Caco-2 (cell line): ENCODE data around the gene POLR1G. TPM values are rescaled to one million over a fixed set of nuclear protein-coding genes. Genes with fewer than 3 reads are reported as not detected.

Source experiments
- BruUV-seq: library from RNA; stranded (reverse); fragments of 400-500 nt; replicated peaks from 2 replicates; lab custom pipeline; 2021; lab: Mats Ljungman, UMichigan
- CTCF ChIA-PET: fragments of 300-600 bp; sonication (Branson Sonifier 250); formaldehyde crosslinking; loops from one replicate; lab custom pipeline; 2022; ENCODE audit warnings: antibody characterized with exemption; lab: Charles Lee
- POLR2A ChIA-PET: fragments of 300-600 bp; sonication (Branson Sonifier 250); formaldehyde crosslinking; loops from one replicate; lab custom pipeline; 2022; ENCODE audit warnings: antibody characterized with exemption; lab: Charles Lee
- DNase-seq, 2 experiments: peaks; one replicate each; pipeline versions ENCODE4 v3.0.0 to v3.0.0-alpha.2; 2020 to 2022
- H3K27me3 ChIP-seq: replicated peaks from 2 replicates; pipeline ENCODE4 v1.6.0; 2011; ENCODE audit warnings: low read length; ENCODE audit not compliant: control insufficient read depth, insufficient read depth
- H3K36me3 ChIP-seq: 2 replicates; pipeline ENCODE4 v1.5.1; 2011; ENCODE audit warnings: low read length; ENCODE audit not compliant: control insufficient read depth, insufficient read depth
- H3K4me1 ChIP-seq: fragments of 250-450 bp; sonication (Bioruptor Pico); 2 replicates; pipeline ENCODE4 v1.5.1; 2020; ENCODE audit warnings: mild to moderate bottlenecking
- H3K4me3 ChIP-seq: 2 replicates; pipeline ENCODE4 v1.5.1; 2011; ENCODE audit warnings: low read depth, mild to moderate bottlenecking, control low read depth, low read length
- H3K9me3 ChIP-seq: fragments of 250-450 bp; sonication (Bioruptor Pico); 2 replicates; pipeline ENCODE4 v1.5.1; 2020; ENCODE audit warnings: mild to moderate bottlenecking, moderate library complexity
- H3K27ac Mint-ChIP-seq: one replicate; pipeline ENCODE4 v1.8.0; 2022; ENCODE audit warnings: mixed read lengths; ENCODE audit not compliant: unreplicated experiment
- H3K27me3 Mint-ChIP-seq: one replicate; pipeline ENCODE4 v1.8.0; 2022; ENCODE audit warnings: mixed read lengths; ENCODE audit not compliant: insufficient read depth, unreplicated experiment
- H3K36me3 Mint-ChIP-seq: one replicate; pipeline ENCODE4 v1.8.0; 2022; ENCODE audit warnings: mild to moderate bottlenecking, mixed read lengths; ENCODE audit not compliant: insufficient read depth, unreplicated experiment
- H3K4me1 Mint-ChIP-seq: one replicate; pipeline ENCODE4 v1.8.0; 2022; ENCODE audit warnings: low read depth, mixed read lengths; ENCODE audit not compliant: unreplicated experiment
- H3K4me3 Mint-ChIP-seq: one replicate; pipeline ENCODE4 v1.8.0; 2022; ENCODE audit warnings: mild to moderate bottlenecking, moderate library complexity, mixed read lengths; ENCODE audit not compliant: unreplicated experiment
- H3K9me3 Mint-ChIP-seq: one replicate; pipeline ENCODE4 v1.8.0; 2022; ENCODE audit warnings: mixed read lengths; ENCODE audit not compliant: unreplicated experiment
- CTCF ChIP-seq, 2 experiments: fragments of 200-600 bp in 1 of 2; IDR thresholded peaks; 1 replicate in 1 of 2; 2 replicates in 1 of 2; pipeline versions ENCODE4 v1.5.1 to v1.8.0; 2011 to 2022; ENCODE audit warnings: antibody characterized with exemption in 1 of 2, control low read depth in 1 of 2, inconsistent platforms in 1 of 2, low read depth in 1 of 2, low read length in 1 of 2, mild to moderate bottlenecking in 1 of 2, moderate library complexity in 1 of 2; ENCODE audit not compliant: insufficient read depth in 1 of 2, severe bottlenecking in 1 of 2, unreplicated experiment in 1 of 2
- intact Hi-C: fragments of 100-400 bp; cut with micrococcal nuclease; formaldehyde crosslinking; loops from one replicate; pipeline ENCODE4 v1.10.0; 2022; ENCODE audit not compliant: unreplicated experiment
- total RNA-seq: library from RNA; stranded (reverse); gene quantifications from 2 replicates; pipeline ENCODE4 v1.2.3, GENCODE V29; 2022

POLR1G gene
- total RNA-seq, 1 experiment from 2014 or later = 27.7 TPM

- no TSS peak for BruUV-seq
- CTCF ChIA-PET = interaction anchor here (0.8 kb wide), 1 partner anchor 8 kb away, joined by 3 read pairs; the partner anchor contains the start of gene PPP1R13L
- intact Hi-C loops = no loop called here
- DNase-seq = no peak
- TF ChIP-seq CTCF (IDR thresholded peaks at IDR 0.05; ENCODE audit: insufficient read depth in 1 of 2, low read depth in 1 of 2, low read length in 1 of 2, severe bottlenecking in 1 of 2, unreplicated experiment in 1 of 2) = no peak
- Histone ChIP-seq H3K4me3 (no peak overlapping the region), H3K27me3 (no peaks in the 10 kb centered on the region), H3K9me3 (no peaks in the 10 kb centered on the region), H3K4me1 (no peaks in the 10 kb centered on the region), H3K36me3 (no peaks in the 10 kb centered on the region)
- Mint-ChIP-seq H3K4me1 (no peaks in the 10 kb centered on the region), H3K9me3 (no peaks in the 10 kb centered on the region), H3K36me3 (peaks cover 56% of the 10 kb centered on the region), H3K4me3 (no peak overlapping the region), H3K27ac (no peak overlapping the region), H3K27me3 (no peaks in the 10 kb centered on the region)
- POLR2A ChIA-PET = no interaction called here
Observed at GRCh38 chr19:45413497-45413896, 7.1 kb downstream of the POLR1G start.

GRCh38 chr19:45414468-45414867 is 8.0 kb downstream of the POLR1G start:
- TF ChIP-seq CTCF (IDR thresholded peaks at IDR 0.05; ENCODE audit: insufficient read depth in 1 of 2, low read depth in 1 of 2, low read length in 1 of 2, severe bottlenecking in 1 of 2, unreplicated experiment in 1 of 2) = no peak
- intact Hi-C loops = no loop called here
- peaks cover 51% of the 10 kb centered on the region for H3K36me3 Mint-ChIP-seq
- H3K4me3 Mint-ChIP-seq = no peak overlapping the region
- no peak for DNase-seq
- no peaks in the 10 kb centered on the region for H3K27me3 Mint-ChIP-seq
- H3K9me3 Mint-ChIP-seq = no peaks in the 10 kb centered on the region
- Histone ChIP-seq H3K36me3 (no peaks in the 10 kb centered on the region), H3K27me3 (no peaks in the 10 kb centered on the region), H3K9me3 (no peaks in the 10 kb centered on the region), H3K4me3 (no peak overlapping the region), H3K4me1 (no peaks in the 10 kb centered on the region)
- BruUV-seq = no TSS peak
- H3K27ac Mint-ChIP-seq = no peak overlapping the region
- no peaks in the 10 kb centered on the region for H3K4me1 Mint-ChIP-seq
- POLR2A ChIA-PET = interaction anchor here (0.6 to 1.1 kb wide), 3 partner anchors 9 to 55 kb away, joined by 3 to 7 read pairs (median 4); partner anchors contain the start of gene ERCC1
- CTCF ChIA-PET = no interaction called here

- peaks cover 50% of the 10 kb centered on the region for H3K36me3 Mint-ChIP-seq
- no peaks in the 10 kb centered on the region for H3K9me3 Mint-ChIP-seq
- intact Hi-C loops = no loop called here
- no peaks in the 10 kb centered on the region for H3K27me3 ChIP-seq
- no peak overlapping the region for H3K27ac Mint-ChIP-seq
- no TSS peak for BruUV-seq
- POLR2A ChIA-PET = no interaction called here
- peaks cover 2% of the 10 kb centered on the region for H3K36me3 ChIP-seq
- H3K4me1 ChIP-seq = no peaks in the 10 kb centered on the region
- TF ChIP-seq CTCF (IDR thresholded peaks at IDR 0.05; ENCODE audit: insufficient read depth in 1 of 2, low read depth in 1 of 2, low read length in 1 of 2, severe bottlenecking in 1 of 2, unreplicated experiment in 1 of 2) = no peak
- H3K27me3 Mint-ChIP-seq = no peaks in the 10 kb centered on the region
- DNase-seq = no peak
- no peak overlapping the region for H3K4me3 ChIP-seq
- H3K9me3 ChIP-seq = no peaks in the 10 kb centered on the region
- no peak overlapping the region for H3K4me3 Mint-ChIP-seq
- CTCF ChIA-PET = no interaction called here
- peaks cover 10% of the 10 kb centered on the region for H3K4me1 Mint-ChIP-seq
Observed at GRCh38 chr19:45417151-45417550, 10.7 kb downstream of the POLR1G start.
